Activated gamma-delta T cell treated with anti-CD3 and anti-CD28 coated beads, Interleukin-2, amount 50 U/mL, for 16 hours (primary cell): Measurements from ENCODE around the gene STK32C.

Source experiments
- DNase-seq: peaks from one replicate; pipeline ENCODE4 v3.0.0-alpha.2; 2020; ENCODE audit warnings: low read depth

STK32C gene

GRCh38 chr10:132182591-132182990, 125.2 kb downstream of the STK32C start:
- no peak for DNase-seq

GRCh38 chr10:132181691-132182425, 125.9 kb downstream of the STK32C start:
- no peak for DNase-seq

- DNase-seq = no peak
Observed at GRCh38 chr10:132180736-132181135, 127.0 kb downstream of the STK32C start.

GRCh38 chr10:132179551-132180392, 128.0 kb downstream of the STK32C start:
- no peak for DNase-seq

- DNase-seq = no peak
Observed at GRCh38 chr10:132178672-132179545, 128.8 kb downstream of the STK32C start.

GRCh38 chr10:132178046-132178445, 129.7 kb downstream of the STK32C start:
- DNase-seq = no peak

- no peak for DNase-seq
Observed at GRCh38 chr10:132176623-132177500, 130.9 kb downstream of the STK32C start.

- no peak for DNase-seq
Observed at GRCh38 chr10:132175907-132176581, 131.7 kb downstream of the STK32C start.

- DNase-seq = no peak
Observed at GRCh38 chr10:132175408-132175807, 132.3 kb downstream of the STK32C start.

- DNase-seq = no peak
Observed at GRCh38 chr10:132174237-132174636, 133.5 kb downstream of the STK32C start.

- no peak for DNase-seq
Observed at GRCh38 chr10:132173185-132173584, 134.6 kb downstream of the STK32C start.

- no peak for DNase-seq
Observed at GRCh38 chr10:132172091-132173066, 135.4 kb downstream of the STK32C start.

GRCh38 chr10:132170561-132171361, 137.0 kb downstream of the STK32C start:
- DNase-seq = no peak

- no peak for DNase-seq
Observed at GRCh38 chr10:132169766-132170560, 137.8 kb downstream of the STK32C start.

GRCh38 chr10:132169031-132169765, 138.6 kb downstream of the STK32C start:
- no peak for DNase-seq

GRCh38 chr10:132168571-132169030, 139.1 kb downstream of the STK32C start:
- DNase-seq = no peak

- no peak for DNase-seq
Observed at GRCh38 chr10:132167976-132168375, 139.8 kb downstream of the STK32C start.
